ENCODE data around the gene OGFR.
A peak's percentile ranks its signal among the peaks of the same experiment; 100 is the strongest.

Gene OGFR

GRCh38 chr20:62785393-62785792 lies 19.2 kb upstream of the OGFR start:
- DNase-seq: no peak

GRCh38 chr20:62786157-62786556 lies 18.5 kb upstream of the OGFR start:
- DNase-seq: no peak

- DNase-seq: no peak
Measured at GRCh38 chr20:62787321-62787720, 17.3 kb upstream of the OGFR start.

- DNase-seq: no peak
Measured at GRCh38 chr20:62787866-62788265, 16.8 kb upstream of the OGFR start.

- DNase-seq: no peak
Measured at GRCh38 chr20:62788607-62789006, 16.0 kb upstream of the OGFR start.

- DNase-seq: no peak
Measured at GRCh38 chr20:62790075-62790474, 14.6 kb upstream of the OGFR start.

- DNase-seq: peak; percentile 58
Measured at GRCh38 chr20:62791301-62792181, 13.1 kb upstream of the OGFR start.

GRCh38 chr20:62792182-62792939 lies 12.3 kb upstream of the OGFR start:
- no peak for DNase-seq

GRCh38 chr20:62792940-62793756 lies 11.5 kb upstream of the OGFR start:
- DNase-seq: no peak

- DNase-seq: no peak
Measured at GRCh38 chr20:62793757-62794006, 11.0 kb upstream of the OGFR start.

- DNase-seq: peak; percentile 88
Measured at GRCh38 chr20:62794007-62794724, 10.5 kb upstream of the OGFR start.

- peak; percentile 58 for DNase-seq
Measured at GRCh38 chr20:62795023-62795761, 9.4 kb upstream of the OGFR start.

- no peak for DNase-seq
Measured at GRCh38 chr20:62796699-62797491, 7.7 kb upstream of the OGFR start.

- DNase-seq: no peak
Measured at GRCh38 chr20:62797671-62798532, 6.7 kb upstream of the OGFR start.

GRCh38 chr20:62799036-62799435 lies 5.6 kb upstream of the OGFR start:
- DNase-seq: no peak

- DNase-seq: no peak
Measured at GRCh38 chr20:62799459-62799858, 5.2 kb upstream of the OGFR start.

GRCh38 chr20:62799873-62800272 lies 4.8 kb upstream of the OGFR start:
- no peak for DNase-seq

- no peak for DNase-seq
Measured at GRCh38 chr20:62800314-62801259, 4.0 kb upstream of the OGFR start.
